H9 (cell line): ENCODE measurements around the gene IP6K3. TPM values are rescaled to one million over a fixed set of nuclear protein-coding genes. Genes with fewer than 3 reads are reported as not detected.

Experiments used
- DNase-seq: peaks from one replicate; pipeline ENCODE4 v3.0.0-alpha.2; 2017
- H2AFZ ChIP-seq: one replicate; pipeline ENCODE4 v1.6.1; 2013; ENCODE audit warnings: mild to moderate bottlenecking, low read length, control low read depth, moderate library complexity
- H2AK5ac ChIP-seq: 2 replicates; pipeline ENCODE4 v1.6.1; 2013; ENCODE audit warnings: low read length, control low read depth, mixed read lengths; ENCODE audit not compliant: insufficient read length
- H2BK120ac ChIP-seq: one replicate; pipeline ENCODE4 v1.6.1; 2013; ENCODE audit warnings: low read depth, mild to moderate bottlenecking, low read length, control low read depth, inconsistent platforms; ENCODE audit not compliant: poor library complexity, severe bottlenecking
- H2BK12ac ChIP-seq: 2 replicates; pipeline ENCODE4 v1.6.1; 2013; ENCODE audit warnings: low read length, control low read depth, mixed read lengths, low read depth; ENCODE audit not compliant: insufficient read length
- H2BK15ac ChIP-seq: 2 replicates; pipeline ENCODE4 v1.6.1; 2013; ENCODE audit warnings: low read depth, low read length, control low read depth
- H2BK20ac ChIP-seq: one replicate; pipeline ENCODE4 v1.6.1; 2013; ENCODE audit warnings: low read depth, mild to moderate bottlenecking, low read length, control low read depth, inconsistent platforms; ENCODE audit not compliant: poor library complexity, severe bottlenecking
- H2BK5ac ChIP-seq: 2 replicates; pipeline ENCODE4 v1.6.1; 2013; ENCODE audit warnings: low read length, control low read depth, mixed read lengths; ENCODE audit not compliant: insufficient read length
- H3K14ac ChIP-seq: 2 replicates; pipeline ENCODE4 v1.6.1; 2013; ENCODE audit warnings: low read length, control low read depth; ENCODE audit not compliant: insufficient read depth
- H3K18ac ChIP-seq: 2 replicates; pipeline ENCODE4 v1.6.1; 2013; ENCODE audit warnings: low read depth, mild to moderate bottlenecking, mixed read lengths, low read length, control low read depth; ENCODE audit not compliant: insufficient read length
- H3K23ac ChIP-seq: 2 replicates; pipeline ENCODE4 v1.6.1; 2013; ENCODE audit warnings: low read length, control low read depth, mixed read lengths, low read depth; ENCODE audit not compliant: insufficient read length
- H3K23me2 ChIP-seq: 2 replicates; pipeline ENCODE4 v1.6.1; 2013; ENCODE audit warnings: low read depth, mild to moderate bottlenecking, mixed read lengths, low read length, control low read depth; ENCODE audit not compliant: insufficient read length, poor library complexity, severe bottlenecking
- H3K27ac ChIP-seq: 2 replicates; pipeline ENCODE4 v1.5.1; 2013; ENCODE audit warnings: low read length, control low read depth, mixed read lengths, low read depth; ENCODE audit not compliant: insufficient read length
- H3K27me3 ChIP-seq: 2 replicates; pipeline ENCODE4 v1.6.1; 2013; ENCODE audit warnings: low read length, control low read depth, inconsistent platforms; ENCODE audit not compliant: insufficient read depth
- H3K4ac ChIP-seq: 2 replicates; pipeline ENCODE4 v1.6.1; 2013; ENCODE audit warnings: low read depth, mild to moderate bottlenecking, control low read depth, inconsistent platforms, low read length, moderate library complexity
- H3K4me1 ChIP-seq: 2 replicates; pipeline ENCODE4 v1.6.1; 2013; ENCODE audit warnings: low read length, control low read depth, inconsistent platforms; ENCODE audit not compliant: insufficient read depth
- H3K4me2 ChIP-seq: 2 replicates; pipeline ENCODE4 v1.6.1; 2013; ENCODE audit warnings: low read length, control low read depth, mixed read lengths; ENCODE audit not compliant: insufficient read length, insufficient read depth
- H3K56ac ChIP-seq: 2 replicates; pipeline ENCODE4 v1.6.1; 2013; ENCODE audit warnings: low read depth, mild to moderate bottlenecking, mixed read lengths, low read length, control low read depth; ENCODE audit not compliant: insufficient read length
- H3K79me1 ChIP-seq: 2 replicates; pipeline ENCODE4 v1.6.1; 2013; ENCODE audit warnings: low read depth, mild to moderate bottlenecking, moderate library complexity, low read length, control low read depth, inconsistent platforms; ENCODE audit not compliant: insufficient read depth, poor library complexity, severe bottlenecking
- H3K79me2 ChIP-seq: 2 replicates; pipeline ENCODE4 v1.6.1; 2013; ENCODE audit warnings: low read length, control low read depth, inconsistent platforms; ENCODE audit not compliant: insufficient read depth
- H3K9ac ChIP-seq: 2 replicates; pipeline ENCODE4 v1.6.1; 2013; ENCODE audit warnings: low read length, control low read depth, mixed read lengths; ENCODE audit not compliant: insufficient read length; ENCODE audit errors: extremely low read depth
- H3K9me3 ChIP-seq: one replicate; pipeline ENCODE4 v1.6.1; 2013; ENCODE audit warnings: low read depth, low read length, inconsistent platforms; ENCODE audit not compliant: control insufficient read depth
- H3T11ph ChIP-seq: one replicate; pipeline ENCODE4 v1.6.1; 2013; ENCODE audit warnings: mild to moderate bottlenecking, low read length, control low read depth, inconsistent platforms
- H4K20me1 ChIP-seq: one replicate; pipeline ENCODE4 v1.6.1; 2013; ENCODE audit not compliant: control insufficient read depth, insufficient read length, insufficient read depth
- H4K5ac ChIP-seq: 2 replicates; pipeline ENCODE4 v1.6.1; 2013; ENCODE audit warnings: low read depth, mild to moderate bottlenecking, mixed read lengths, low read length, control low read depth; ENCODE audit not compliant: insufficient read length
- H4K8ac ChIP-seq: replicated peaks from 2 replicates; pipeline ENCODE4 v1.6.1; 2013; ENCODE audit warnings: low read length, control low read depth, mixed read lengths, low read depth; ENCODE audit not compliant: insufficient read length
- H4K91ac ChIP-seq: 2 replicates; pipeline ENCODE4 v1.6.1; 2013; ENCODE audit warnings: low read depth, mild to moderate bottlenecking, moderate library complexity, mixed read lengths, low read length, control low read depth; ENCODE audit not compliant: insufficient read length
- H3K27ac Mint-ChIP-seq, 3 experiments: 2 replicates in 2 of 3; 3 replicates in 1 of 3; pipeline ENCODE4 v1.8.0; 2020 to 2021; ENCODE audit warnings: mixed read lengths in 3 of 3, mild to moderate bottlenecking in 1 of 3, moderate library complexity in 1 of 3
- H3K27me3 Mint-ChIP-seq: 2 replicates; pipeline ENCODE4 v1.8.0; 2021; ENCODE audit warnings: low read depth, mild to moderate bottlenecking, moderate library complexity, mixed read lengths
- H3K36me3 Mint-ChIP-seq, 3 experiments: 2 replicates in 2 of 3; 3 replicates in 1 of 3; pipeline ENCODE4 v1.8.0; 2020 to 2021; ENCODE audit warnings: low read depth in 3 of 3, mixed read lengths in 3 of 3; ENCODE audit not compliant: insufficient read depth in 1 of 3
- H3K4me1 Mint-ChIP-seq, 2 experiments: 2 replicates each; pipeline ENCODE4 v1.8.0; 2020; ENCODE audit warnings: mixed read lengths in 2 of 2
- H3K4me3 Mint-ChIP-seq, 2 experiments: 2 replicates in 1 of 2; 3 replicates in 1 of 2; pipeline ENCODE4 v1.8.0; 2020 to 2021; ENCODE audit warnings: mild to moderate bottlenecking in 2 of 2, mixed read lengths in 2 of 2, moderate library complexity in 1 of 2
- H3K9me3 Mint-ChIP-seq, 2 experiments: 2 replicates in 1 of 2; 3 replicates in 1 of 2; pipeline ENCODE4 v1.8.0; 2020; ENCODE audit warnings: mild to moderate bottlenecking in 2 of 2, mixed read lengths in 2 of 2, moderate library complexity in 1 of 2
- WGBS: extraction: QIAGEN DNeasy Blood & Tissue Kit; methylation state at CpG from one replicate; pipeline ENCODE4 v1.1.7; 2013; ENCODE audit warnings: missing lambda C conversion rate, low lambda C conversion rate, mixed read lengths; ENCODE audit not compliant: insufficient read length; ENCODE audit errors: extremely low coverage; 5-methylcytosine and 5-hydroxymethylcytosine counted together
- total RNA-seq: library from RNA; stranded (reverse); gene quantifications from 2 replicates; pipeline ENCODE4 v1.2.1, GENCODE V29; 2021
- TF ChIP-seq, protein P1 (sequence below): fragments of 200-600 bp; sonication (generic); conservative IDR thresholded peaks from 3 replicates; pipeline ENCODE4 v1.8.0; 2021; ENCODE audit warnings: antibody characterized with exemption, mild to moderate bottlenecking

The IP6K3 gene
- total RNA-seq, 1 experiment from 2014 or later: 0.46 TPM

DNA sequence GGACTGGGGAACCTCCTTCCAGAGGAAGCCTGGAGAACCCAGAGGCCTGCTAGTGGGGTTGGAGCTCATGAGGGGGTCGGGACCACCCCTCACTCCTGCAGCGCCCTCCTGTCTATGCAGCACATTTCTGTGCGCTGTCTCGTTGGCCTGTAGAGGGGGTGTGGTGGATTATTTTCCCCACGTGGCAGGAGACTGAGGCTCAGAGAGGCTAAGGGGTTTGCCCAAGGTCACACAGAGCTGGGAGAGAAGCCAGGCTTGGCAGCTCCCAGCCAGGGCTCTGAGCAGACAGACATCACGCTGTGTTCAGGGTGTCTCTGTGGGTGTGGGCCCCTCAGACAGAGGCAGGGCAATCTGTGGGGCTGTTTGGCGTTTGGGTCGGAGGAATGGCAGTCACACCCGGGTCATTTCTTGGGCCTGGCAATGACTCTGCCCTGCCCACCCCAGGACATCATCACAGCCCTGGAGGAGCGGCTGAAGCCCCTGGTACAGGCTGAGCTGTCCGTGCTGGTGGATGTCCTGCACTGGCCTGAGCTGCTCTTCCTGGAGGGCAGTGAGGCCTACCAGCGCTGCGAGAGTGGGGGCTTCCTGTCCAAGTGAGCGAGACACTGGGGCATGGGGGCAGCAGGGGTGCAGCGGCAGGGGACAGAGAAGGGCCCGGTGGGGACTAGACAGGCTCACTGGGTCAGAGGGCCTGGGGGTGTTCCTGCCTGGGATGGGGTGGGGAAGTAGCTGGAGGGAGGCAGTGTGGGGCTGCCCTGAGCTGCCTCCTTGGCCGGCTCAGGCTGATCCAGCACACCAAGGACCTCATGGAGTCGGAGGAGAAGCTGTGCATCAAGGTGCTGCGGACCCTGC, 62.9 kb downstream of the IP6K3 start:
- no peaks in the 10 kb centered on the region for H3K79me1 ChIP-seq
- no peak overlapping the region for H3T11ph ChIP-seq

More for the DNA sequence above, 62.9 kb downstream of the IP6K3 start:
- Histone ChIP-seq H2AFZ (no peak overlapping the region), H3K9me3 (no peaks in the 10 kb centered on the region), H2BK20ac (no peak overlapping the region), H4K91ac (no peak overlapping the region), H2BK15ac (no peak overlapping the region), H3K23me2 (no peaks in the 10 kb centered on the region), H2BK5ac (no peak overlapping the region), H3K4ac (no peak overlapping the region), H3K14ac (no peak overlapping the region), H4K8ac (no peak overlapping the region), H3K23ac (no peak overlapping the region), H3K27ac (no peak overlapping the region), H3K56ac (no peak overlapping the region), H3K18ac (no peak overlapping the region), H2BK12ac (no peak overlapping the region), H3K4me2 (no peak overlapping the region), H4K5ac (no peak overlapping the region), H3K79me2 (no peaks in the 10 kb centered on the region), H2AK5ac (no peak overlapping the region), H2BK120ac (no peak overlapping the region), H4K20me1 (no peaks in the 10 kb centered on the region), H3K4me1 (no peaks in the 10 kb centered on the region), H3K9ac (no peak overlapping the region), H3K27me3 (no peaks in the 10 kb centered on the region)
- no CpG with 5 or more reads among the region's 19 CpGs for WGBS
- no peaks in the 10 kb centered on the region for H3K4me1 Mint-ChIP-seq
- H3K36me3 Mint-ChIP-seq: peaks cover 32 to 86% (median 82%) of the 10 kb centered on the region in 3 experiments; a peak in 6 of 7 replicates
- DNase-seq: no peak
- TF ChIP-seq, protein P1, sequence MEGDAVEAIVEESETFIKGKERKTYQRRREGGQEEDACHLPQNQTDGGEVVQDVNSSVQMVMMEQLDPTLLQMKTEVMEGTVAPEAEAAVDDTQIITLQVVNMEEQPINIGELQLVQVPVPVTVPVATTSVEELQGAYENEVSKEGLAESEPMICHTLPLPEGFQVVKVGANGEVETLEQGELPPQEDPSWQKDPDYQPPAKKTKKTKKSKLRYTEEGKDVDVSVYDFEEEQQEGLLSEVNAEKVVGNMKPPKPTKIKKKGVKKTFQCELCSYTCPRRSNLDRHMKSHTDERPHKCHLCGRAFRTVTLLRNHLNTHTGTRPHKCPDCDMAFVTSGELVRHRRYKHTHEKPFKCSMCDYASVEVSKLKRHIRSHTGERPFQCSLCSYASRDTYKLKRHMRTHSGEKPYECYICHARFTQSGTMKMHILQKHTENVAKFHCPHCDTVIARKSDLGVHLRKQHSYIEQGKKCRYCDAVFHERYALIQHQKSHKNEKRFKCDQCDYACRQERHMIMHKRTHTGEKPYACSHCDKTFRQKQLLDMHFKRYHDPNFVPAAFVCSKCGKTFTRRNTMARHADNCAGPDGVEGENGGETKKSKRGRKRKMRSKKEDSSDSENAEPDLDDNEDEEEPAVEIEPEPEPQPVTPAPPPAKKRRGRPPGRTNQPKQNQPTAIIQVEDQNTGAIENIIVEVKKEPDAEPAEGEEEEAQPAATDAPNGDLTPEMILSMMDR: no peak
- no peak overlapping the region; a peak in 1 of 7 replicates for H3K27ac Mint-ChIP-seq
- H3K27me3 Mint-ChIP-seq: no peaks in the 10 kb centered on the region
- H3K9me3 Mint-ChIP-seq: no peaks in the 10 kb centered on the region
- no peak overlapping the region for H3K4me3 Mint-ChIP-seq
